Adrenal gland (tissue), 12 donors: Measurements from ENCODE around the gene APOC1. TPM values are rescaled to one million over a fixed set of nuclear protein-coding genes. Genes with fewer than 3 reads are reported as not detected.

Source experiments
- DNase-seq, 7 donors: peaks; one replicate each; pipeline ENCODE4 v3.0.0-alpha.2; 2019 to 2020
- H3K27ac ChIP-seq, 5 donors: fragments of 200-600 bp; sonication (generic) in 4 of 5; 1 replicate in 3 of 5; 2 replicates in 2 of 5; pipeline versions ENCODE4 v1.5.1 to v1.8.0; 2016 to 2020; ENCODE audit warnings: mild to moderate bottlenecking in 1 of 5
- H3K27me3 ChIP-seq: fragments of 200-600 bp; 2 replicates; pipeline ENCODE4 v1.8.0; 2021
- H3K36me3 ChIP-seq, 2 donors: fragments of 200-600 bp; replicated peaks in 1 of 2; 1 replicate in 1 of 2; 2 replicates in 1 of 2; pipeline versions ENCODE4 v1.5.1 to v1.8.0; 2018 to 2022
- H3K4me1 ChIP-seq, 2 donors: fragments of 200-600 bp; replicated peaks in 1 of 2; 1 replicate in 1 of 2; 2 replicates in 1 of 2; pipeline versions ENCODE4 v1.5.1 to v1.8.0; 2018 to 2021
- H3K4me3 ChIP-seq, 4 donors: fragments of 200-600 bp; sonication (generic) in 3 of 4; one replicate each; pipeline ENCODE4 v1.5.1; 2016 to 2018
- H3K9me3 ChIP-seq, 3 donors: fragments of 200-600 bp; sonication (generic) in 1 of 3; replicated peaks in 1 of 3; 1 replicate in 2 of 3; 2 replicates in 1 of 3; pipeline versions ENCODE4 v1.5.1 to v1.8.0; 2016 to 2021
- CTCF ChIP-seq, 6 experiments: fragments of 450-650 bp in 4 of 6; fragments of 200-600 bp in 2 of 6; sonication (generic) in 1 of 6; IDR thresholded peaks; 1 replicate in 5 of 6; 2 replicates in 1 of 6; pipeline versions ENCODE4 v1.5.1 to v1.8.0; 2016 to 2021; ENCODE audit warnings: antibody characterized with exemption in 6 of 6, mild to moderate bottlenecking in 2 of 6, moderate library complexity in 1 of 6
- POLR2A ChIP-seq, 2 donors: fragments of 450-650 bp; IDR thresholded peaks; one replicate each; pipeline ENCODE4 v1.6.1; 2017; ENCODE audit warnings: antibody characterized with exemption in 2 of 2, mild to moderate bottlenecking in 2 of 2, moderate library complexity in 1 of 2
- WGBS, 4 donors: extraction: QIAGEN DNeasy Blood & Tissue Kit in 2 of 4; methylation state at CpG; one replicate each; pipeline versions ENCODE4 v1.1.5 to v1.1.7; 2013 to 2017; 5-methylcytosine and 5-hydroxymethylcytosine counted together
- intact Hi-C, 2 donors: fragments of 100-400 bp; cut with DNase I; formaldehyde crosslinking; loops; one replicate each; pipeline versions ENCODE4 v1.14.1 to v1.15.0; 2022 to 2023
- polyA plus RNA-seq, 3 donors: library from polyadenylated mRNA; stranded (reverse); fragments of 200-250 nt in 2 of 3; fragments of 350-450 nt in 1 of 3; fragmentation: Illumina TruSeq in 1 of 3; extraction: RNeasy Lipid Tissue Mini Kit (QIAGEN cat#74804) in 1 of 3; gene quantifications; one replicate each; pipeline ENCODE4 v1.2.3, GENCODE V29; 2013 to 2014
- total RNA-seq, 9 donors: library from RNA; depleted of rRNA in 4 of 9; stranded (reverse); fragments of >200 nt in 4 of 9; fragments of 120-200 nt in 1 of 9; fragmentation: NEBNext Ultra II Directional in 1 of 9; extraction: Animal tissue kit (Norgen Biotek cat#: 25700) in 1 of 9; gene quantifications; one replicate each; pipeline versions ENCODE4 v1.1.0 to v1.2.4, GENCODE V29; 2013 to 2023
- donor health status: healthy with polysubstance abuse.
- donor health status: Bipolar disorder and iron deficiency.
- donor health status: DM: yes; HTN: yes; CAD: no.
- donor health status: DM: no; HTN: no; CAD: no.
- donor health status: DM: no; HTN: no; CAD: no.
- donor health status: DM: yes; HTN: yes; CAD: no.

The APOC1 gene
- total and polyA plus RNA-seq, 12 donors: 583 to 3,854 (median 2,102) TPM

- H3K36me3 ChIP-seq: peaks cover 0 to 42% of the 10 kb centered on the region in 2 donors
- H3K9me3 ChIP-seq: no peaks in the 10 kb centered on the region
- TF ChIP-seq POLR2A (IDR thresholded peaks at IDR 0.05) (no peak), CTCF (IDR thresholded peaks at IDR 0.05) (no peak)
- no peak overlapping the region for H3K4me3 ChIP-seq
- H3K4me1 ChIP-seq: peaks cover 18 to 52% of the 10 kb centered on the region in 2 donors
- 43 to 65% (median 56%) methylated on average over 8 of the region's 8 CpGs for WGBS, 4 donors
- peak overlapping the region in 3 of 5 donors; percentile 30 to 34 (median 31) for H3K27ac ChIP-seq
- H3K27me3 ChIP-seq: no peaks in the 10 kb centered on the region
- peak in 1 of 7 donors; percentile 23 for DNase-seq
- intact Hi-C loops: loop anchor here in 1 of 2 donors (10.0 kb wide), 1 partner anchor 94 kb away; no protein-coding TSS in a partner anchor
Measured at GRCh38 chr19:44960906-44961728, 46.7 kb downstream of the APOC1 start.

- H3K27me3 ChIP-seq: no peaks in the 10 kb centered on the region
- H3K4me1 ChIP-seq: peaks cover 11 to 45% of the 10 kb centered on the region in 2 donors
- no peaks in the 10 kb centered on the region for H3K9me3 ChIP-seq
- peaks cover 0 to 45% of the 10 kb centered on the region in 2 donors for H3K36me3 ChIP-seq
- DNase-seq: no peak
- H3K27ac ChIP-seq: peak overlapping the region in 1 of 5 donors; percentile 34
- WGBS, 4 donors: 81 to 92% (median 90%) methylated on average over 8 of the region's 8 CpGs
- no peak overlapping the region for H3K4me3 ChIP-seq
- intact Hi-C loops: loop anchor here in 1 of 2 donors (10.0 kb wide), 1 partner anchor 93 kb away; no protein-coding TSS in a partner anchor
- TF ChIP-seq CTCF (IDR thresholded peaks at IDR 0.05): no peak
- no peak for TF ChIP-seq POLR2A (IDR thresholded peaks at IDR 0.05)
Measured at GRCh38 chr19:44961821-44962220, 47.4 kb downstream of the APOC1 start.

GRCh38 chr19:44968118-44968517 is 53.7 kb downstream of the APOC1 start:
- intact Hi-C loops: loop anchor here in 1 of 2 donors (10.0 kb wide), 1 partner anchor 87 kb away; no protein-coding TSS in a partner anchor
- no peak for DNase-seq
- no peak overlapping the region for H3K4me3 ChIP-seq
- H3K27ac ChIP-seq: no peak overlapping the region
- no peaks in the 10 kb centered on the region for H3K9me3 ChIP-seq
- H3K27me3 ChIP-seq: no peaks in the 10 kb centered on the region
- WGBS, 4 donors: 92 to 96% (median 95%) methylated on average over 5 of the region's 5 CpGs
- peaks cover 5 to 16% of the 10 kb centered on the region in 2 donors for H3K4me1 ChIP-seq
- no peak for TF ChIP-seq CTCF (IDR thresholded peaks at IDR 0.05)
- no peak for TF ChIP-seq POLR2A (IDR thresholded peaks at IDR 0.05)
- H3K36me3 ChIP-seq: peaks cover 0 to 50% of the 10 kb centered on the region in 2 donors

GRCh38 chr19:44968670-44969069 is 54.3 kb downstream of the APOC1 start:
- 76 to 89% (median 88%) methylated on average over 4 of the region's 4 CpGs; no CpG with 5 or more reads in 1 of the 4 donors for WGBS, 4 donors
- no peak for DNase-seq
- H3K27me3 ChIP-seq: no peaks in the 10 kb centered on the region
- no peak overlapping the region for H3K27ac ChIP-seq
- TF ChIP-seq POLR2A (IDR thresholded peaks at IDR 0.05) (no peak), CTCF (IDR thresholded peaks at IDR 0.05) (no peak)
- H3K4me1 ChIP-seq: peaks cover 5 to 16% of the 10 kb centered on the region in 2 donors
- intact Hi-C loops: loop anchor here in 1 of 2 donors (10.0 kb wide), 1 partner anchor 86 kb away; no protein-coding TSS in a partner anchor
- H3K4me3 ChIP-seq: no peak overlapping the region
- H3K9me3 ChIP-seq: no peaks in the 10 kb centered on the region
- H3K36me3 ChIP-seq: peaks cover 0 to 51% of the 10 kb centered on the region in 2 donors
